ENCODE measurements around the gene ATG101. TPM values are rescaled to one million over a fixed set of nuclear protein-coding genes. Genes with fewer than 3 reads are reported as not detected.

ATG101 gene
- total RNA-seq, 1 donor = 70.0 TPM

DNA sequence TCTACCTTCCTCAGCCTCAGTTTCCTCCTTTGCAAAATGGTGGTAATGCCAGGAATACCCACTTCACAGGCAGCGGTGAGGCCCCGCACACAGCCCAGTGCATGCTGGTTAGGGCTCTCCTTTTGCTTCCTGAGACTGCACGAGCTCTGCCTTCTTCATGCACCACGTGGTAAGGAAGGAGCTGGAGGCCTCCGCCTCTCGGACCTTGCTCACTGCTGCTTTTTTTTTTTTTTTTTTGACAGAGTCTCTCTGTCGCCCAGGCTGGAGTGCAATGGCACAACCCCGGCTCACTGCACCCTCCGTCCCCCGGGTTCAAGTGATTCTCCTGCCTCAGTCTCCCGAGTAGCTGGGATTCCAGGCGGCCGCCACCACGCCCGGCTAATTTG lies 44.9 kb upstream of the ATG101 start:
- H3K4me3 ChIP-seq (ENCODE audit: low read depth, low read length) = no peak overlapping the region
- no peak for DNase-seq (ENCODE audit: low read depth)
- TF ChIP-seq, protein P1, sequence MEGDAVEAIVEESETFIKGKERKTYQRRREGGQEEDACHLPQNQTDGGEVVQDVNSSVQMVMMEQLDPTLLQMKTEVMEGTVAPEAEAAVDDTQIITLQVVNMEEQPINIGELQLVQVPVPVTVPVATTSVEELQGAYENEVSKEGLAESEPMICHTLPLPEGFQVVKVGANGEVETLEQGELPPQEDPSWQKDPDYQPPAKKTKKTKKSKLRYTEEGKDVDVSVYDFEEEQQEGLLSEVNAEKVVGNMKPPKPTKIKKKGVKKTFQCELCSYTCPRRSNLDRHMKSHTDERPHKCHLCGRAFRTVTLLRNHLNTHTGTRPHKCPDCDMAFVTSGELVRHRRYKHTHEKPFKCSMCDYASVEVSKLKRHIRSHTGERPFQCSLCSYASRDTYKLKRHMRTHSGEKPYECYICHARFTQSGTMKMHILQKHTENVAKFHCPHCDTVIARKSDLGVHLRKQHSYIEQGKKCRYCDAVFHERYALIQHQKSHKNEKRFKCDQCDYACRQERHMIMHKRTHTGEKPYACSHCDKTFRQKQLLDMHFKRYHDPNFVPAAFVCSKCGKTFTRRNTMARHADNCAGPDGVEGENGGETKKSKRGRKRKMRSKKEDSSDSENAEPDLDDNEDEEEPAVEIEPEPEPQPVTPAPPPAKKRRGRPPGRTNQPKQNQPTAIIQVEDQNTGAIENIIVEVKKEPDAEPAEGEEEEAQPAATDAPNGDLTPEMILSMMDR (IDR thresholded peaks at IDR 0.05; ENCODE audit: insufficient read depth, low read depth, low read length) = no peak

DNA sequence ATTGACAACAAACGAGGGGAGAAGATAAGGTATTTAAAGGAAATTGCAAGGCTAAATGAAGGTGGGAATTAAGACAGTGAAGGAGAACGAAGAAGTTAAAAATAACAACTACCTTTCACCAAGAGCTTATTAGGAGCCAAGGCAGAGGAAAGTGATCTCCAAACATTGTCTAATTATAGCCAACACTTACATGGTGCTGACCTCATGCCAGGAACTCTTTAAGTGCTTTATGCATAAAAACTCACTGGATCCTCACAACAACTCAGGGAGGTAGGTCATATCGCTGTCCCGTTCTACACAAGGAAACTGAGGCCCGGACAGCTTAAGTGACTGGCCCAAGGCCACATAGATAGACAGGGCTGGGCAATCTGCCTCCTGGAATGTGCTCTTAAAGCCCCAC lies 43.5 kb upstream of the ATG101 start:
- no peak for DNase-seq (ENCODE audit: low read depth)
- H3K4me3 ChIP-seq (ENCODE audit: low read depth, low read length) = no peak overlapping the region
- TF ChIP-seq, protein P1 (IDR thresholded peaks at IDR 0.05; ENCODE audit: insufficient read depth, low read depth, low read length) = no peak

DNA sequence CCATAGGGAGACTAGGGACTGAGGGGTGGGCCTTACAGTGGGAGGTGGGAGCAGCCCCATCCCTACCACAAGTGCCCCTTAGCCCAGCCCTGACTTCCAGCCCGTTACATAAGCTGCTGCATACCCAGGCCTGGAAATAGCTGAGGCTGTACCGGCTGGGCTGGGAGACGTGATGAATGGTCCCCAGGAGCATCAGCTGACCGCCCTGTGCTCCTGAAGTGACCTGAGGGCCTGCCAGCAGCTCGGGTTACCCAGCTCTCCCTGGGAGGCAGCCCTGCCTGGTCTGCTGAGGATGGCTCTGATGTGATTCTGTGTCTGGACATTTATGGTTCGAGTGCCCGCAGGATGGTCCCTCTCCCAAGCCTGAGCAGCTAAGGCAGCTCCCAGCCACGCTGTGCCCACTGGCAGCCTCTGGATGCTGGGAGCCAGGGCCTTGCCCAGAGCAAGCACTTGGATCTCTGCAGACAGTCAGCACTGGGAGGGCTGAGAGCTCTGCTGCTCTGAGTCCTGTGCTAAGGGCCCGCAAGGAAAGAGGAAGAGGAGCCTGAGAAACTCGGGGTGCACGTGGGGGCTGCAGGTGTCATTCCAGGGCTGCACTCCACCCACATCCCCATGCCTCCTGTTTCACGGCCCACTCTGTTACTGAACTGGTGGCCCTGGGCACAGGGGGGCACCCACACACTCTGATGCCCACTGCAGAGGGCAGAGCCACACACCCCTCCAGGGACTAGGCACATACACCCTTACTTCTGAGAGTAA lies 42.5 kb upstream of the ATG101 start:
- DNase-seq (ENCODE audit: low read depth) = no peak
- no peak overlapping the region for H3K4me3 ChIP-seq (ENCODE audit: low read depth, low read length)
- TF ChIP-seq, protein P1 (IDR thresholded peaks at IDR 0.05; ENCODE audit: insufficient read depth, low read depth, low read length) = no peak

DNA sequence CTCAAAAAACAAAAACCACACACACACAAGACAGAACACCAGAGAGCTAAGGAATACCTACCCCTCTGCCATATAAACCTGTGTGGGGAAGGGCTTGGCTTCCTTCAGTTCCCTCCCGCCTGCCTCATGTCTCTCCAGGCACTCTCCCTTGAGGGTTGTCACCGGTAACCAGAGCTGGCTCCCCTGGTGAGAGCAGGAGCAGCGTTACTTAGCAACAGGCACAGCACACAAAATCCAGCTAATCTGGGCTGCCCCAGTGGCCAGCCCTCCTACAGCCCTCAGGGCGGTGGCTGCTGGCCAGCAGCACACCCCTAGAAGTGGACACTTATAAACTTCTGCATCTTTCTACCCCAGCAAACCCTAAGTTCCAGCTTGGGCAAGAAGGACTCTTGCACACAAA lies 40.1 kb upstream of the ATG101 start:
- peak; percentile 46 for DNase-seq (ENCODE audit: low read depth)
- TF ChIP-seq, protein P1 (IDR thresholded peaks at IDR 0.05; ENCODE audit: insufficient read depth, low read depth, low read length) = no peak
- no peak overlapping the region for H3K4me3 ChIP-seq (ENCODE audit: low read depth, low read length)

DNA sequence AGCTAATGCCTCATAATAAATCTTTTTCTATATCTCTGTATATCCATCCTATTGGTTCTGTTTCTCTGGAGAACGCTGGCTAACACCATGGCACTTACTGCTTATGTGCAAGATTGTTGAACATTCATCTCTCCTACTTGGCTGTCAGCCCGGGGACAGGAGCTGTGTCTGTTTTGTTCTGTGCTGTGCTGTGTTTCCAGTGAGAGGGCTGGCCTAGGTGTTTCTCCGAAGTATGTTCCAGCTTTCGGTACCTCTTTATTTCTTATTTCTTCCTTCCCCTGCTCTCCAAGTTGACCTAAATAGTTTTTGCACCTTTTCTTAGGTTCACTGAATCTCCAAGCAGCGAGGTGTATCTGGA lies 37.4 kb upstream of the ATG101 start:
- H3K4me3 ChIP-seq (ENCODE audit: low read depth, low read length) = peak overlapping the region; percentile 52
- TF ChIP-seq, protein P1 (IDR thresholded peaks at IDR 0.05; ENCODE audit: insufficient read depth, low read depth, low read length) = no peak
- DNase-seq (ENCODE audit: low read depth) = peak; percentile 89

DNA sequence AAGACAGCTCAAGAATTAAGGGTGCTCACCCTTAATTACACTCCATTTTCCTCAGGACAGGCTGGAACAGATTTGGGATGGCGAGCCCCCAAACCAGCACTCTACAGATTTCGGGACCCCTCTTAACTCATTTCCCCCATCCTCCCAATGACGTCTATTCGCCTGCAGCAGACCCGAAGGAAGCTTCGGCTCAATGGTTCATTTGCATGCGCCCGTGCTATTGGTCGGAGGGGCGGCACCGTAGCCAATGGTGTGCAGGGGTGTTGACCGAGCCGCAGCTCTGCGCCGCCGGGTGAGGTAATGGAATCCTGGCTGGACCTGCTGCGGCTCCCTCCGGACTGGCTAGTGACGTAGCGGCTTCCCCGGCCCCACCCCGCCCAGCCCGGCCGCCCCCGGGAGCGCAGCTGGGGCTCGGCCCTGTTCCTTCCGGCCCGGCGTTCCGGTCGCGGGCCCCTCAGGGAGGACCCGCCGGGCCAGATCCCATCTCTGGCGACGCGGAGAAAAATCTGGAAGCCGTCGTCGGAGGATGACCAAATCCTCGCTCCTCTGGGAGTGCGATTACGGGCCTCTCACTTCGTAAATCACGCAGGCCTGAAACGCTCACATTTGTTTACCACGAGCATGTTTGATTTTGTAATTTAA lies 36.9 kb upstream of the ATG101 start:
- TF ChIP-seq, protein P1 (IDR thresholded peaks at IDR 0.05; ENCODE audit: insufficient read depth, low read depth, low read length) = no peak
- peak; percentile 99 for DNase-seq (ENCODE audit: low read depth)
- H3K4me3 ChIP-seq (ENCODE audit: low read depth, low read length) = peak overlapping the region; percentile 52

Measured in fibroblast of villous mesenchyme (primary cell).